Measurements from ENCODE around the gene PITRM1.

Gene PITRM1

GRCh38 chr10:3152566-3152935 is 20.0 kb downstream of the PITRM1 start:
- WGBS (ENCODE audit: insufficient coverage): 98% methylated on average over 9 of the region's 9 CpGs
- no peaks in the 10 kb centered on the region for H3K9me3 ChIP-seq (ENCODE audit: control extremely low read depth in 1 of 5, control insufficient read depth in 4 of 5, insufficient read depth in 2 of 5, low read depth in 1 of 5, low read length in 4 of 5)
- no peak overlapping the region for H3K27ac ChIP-seq (ENCODE audit: insufficient read depth in 1 of 2, low read depth in 1 of 2, low read length in 2 of 2, poor library complexity in 1 of 2, severe bottlenecking in 2 of 2)
- ChIA-PET CTCF (interaction anchor here (0.7 to 1.6 kb wide), 2 partner anchors 12 to 15 kb away, joined by 3 to 5 read pairs; no protein-coding TSS in a partner anchor), POLR2A (no interaction called here)
- no peak for DNase-seq
- H3K4me1 ChIP-seq (ENCODE audit: control extremely low read depth in 1 of 4, control insufficient read depth in 4 of 4, insufficient read depth in 4 of 4, low read length in 3 of 4): no peaks in the 10 kb centered on the region
- H3K27me3 ChIP-seq (replicated peaks in 2 of 5; ENCODE audit: control insufficient read depth in 4 of 5, insufficient read depth in 5 of 5, low read length in 4 of 5): no peaks in the 10 kb centered on the region
- H3K36me3 ChIP-seq (ENCODE audit: control insufficient read depth in 4 of 4, insufficient read depth in 4 of 4, low read length in 3 of 4): peaks cover 21 to 94% (median 72%) of the 10 kb centered on the region in 4 experiments
- H3K4me3 ChIP-seq (ENCODE audit: control insufficient read depth in 1 of 7, extremely low read depth in 1 of 7, insufficient read depth in 4 of 7, low read depth in 2 of 7, low read length in 6 of 7): no peak overlapping the region

GRCh38 chr10:3151889-3152565 is 20.6 kb downstream of the PITRM1 start:
- Histone ChIP-seq H3K4me1 (ENCODE audit: control extremely low read depth in 1 of 4, control insufficient read depth in 4 of 4, insufficient read depth in 4 of 4, low read length in 3 of 4) (no peaks in the 10 kb centered on the region), H3K27ac (ENCODE audit: insufficient read depth in 1 of 2, low read depth in 1 of 2, low read length in 2 of 2, poor library complexity in 1 of 2, severe bottlenecking in 2 of 2) (no peak overlapping the region), H3K9me3 (ENCODE audit: control extremely low read depth in 1 of 5, control insufficient read depth in 4 of 5, insufficient read depth in 2 of 5, low read depth in 1 of 5, low read length in 4 of 5) (no peaks in the 10 kb centered on the region), H3K4me3 (ENCODE audit: control insufficient read depth in 1 of 7, extremely low read depth in 1 of 7, insufficient read depth in 4 of 7, low read depth in 2 of 7, low read length in 6 of 7) (no peak overlapping the region), H3K27me3 (replicated peaks in 2 of 5; ENCODE audit: control insufficient read depth in 4 of 5, insufficient read depth in 5 of 5, low read length in 4 of 5) (no peaks in the 10 kb centered on the region), H3K36me3 (ENCODE audit: control insufficient read depth in 4 of 4, insufficient read depth in 4 of 4, low read length in 3 of 4) (peaks cover 25 to 94% (median 73%) of the 10 kb centered on the region in 4 experiments)
- over 99% methylated on average over 12 of the region's 13 CpGs for WGBS (ENCODE audit: insufficient coverage)
- POLR2A ChIA-PET: no interaction called here
- DNase-seq: no peak
- CTCF ChIA-PET: interaction anchor here (1.6 kb wide), 1 partner anchor 12 kb away, joined by 5 read pairs; no protein-coding TSS in a partner anchor

- DNase-seq: no peak
- Histone ChIP-seq H3K36me3 (ENCODE audit: control insufficient read depth in 4 of 4, insufficient read depth in 4 of 4, low read length in 3 of 4) (peaks cover 30 to 94% (median 78%) of the 10 kb centered on the region in 4 experiments), H3K9me3 (ENCODE audit: control extremely low read depth in 1 of 5, control insufficient read depth in 4 of 5, insufficient read depth in 2 of 5, low read depth in 1 of 5, low read length in 4 of 5) (no peaks in the 10 kb centered on the region), H3K4me3 (ENCODE audit: control insufficient read depth in 1 of 7, extremely low read depth in 1 of 7, insufficient read depth in 4 of 7, low read depth in 2 of 7, low read length in 6 of 7) (no peak overlapping the region), H3K27ac (ENCODE audit: insufficient read depth in 1 of 2, low read depth in 1 of 2, low read length in 2 of 2, poor library complexity in 1 of 2, severe bottlenecking in 2 of 2) (no peak overlapping the region), H3K4me1 (ENCODE audit: control extremely low read depth in 1 of 4, control insufficient read depth in 4 of 4, insufficient read depth in 4 of 4, low read length in 3 of 4) (no peaks in the 10 kb centered on the region), H3K27me3 (replicated peaks in 2 of 5; ENCODE audit: control insufficient read depth in 4 of 5, insufficient read depth in 5 of 5, low read length in 4 of 5) (no peaks in the 10 kb centered on the region)
- POLR2A ChIA-PET: no interaction called here
- CTCF ChIA-PET: no interaction called here
- WGBS (ENCODE audit: insufficient coverage): 93% methylated on average over 13 of the region's 14 CpGs
Observed at GRCh38 chr10:3150961-3151360, 21.6 kb downstream of the PITRM1 start.

- Histone ChIP-seq H3K27ac (ENCODE audit: insufficient read depth in 1 of 2, low read depth in 1 of 2, low read length in 2 of 2, poor library complexity in 1 of 2, severe bottlenecking in 2 of 2) (no peak overlapping the region), H3K4me3 (ENCODE audit: control insufficient read depth in 1 of 7, extremely low read depth in 1 of 7, insufficient read depth in 4 of 7, low read depth in 2 of 7, low read length in 6 of 7) (no peak overlapping the region), H3K4me1 (ENCODE audit: control extremely low read depth in 1 of 4, control insufficient read depth in 4 of 4, insufficient read depth in 4 of 4, low read length in 3 of 4) (no peaks in the 10 kb centered on the region), H3K9me3 (ENCODE audit: control extremely low read depth in 1 of 5, control insufficient read depth in 4 of 5, insufficient read depth in 2 of 5, low read depth in 1 of 5, low read length in 4 of 5) (no peaks in the 10 kb centered on the region), H3K36me3 (ENCODE audit: control insufficient read depth in 4 of 4, insufficient read depth in 4 of 4, low read length in 3 of 4) (peaks cover 31 to 94% (median 78%) of the 10 kb centered on the region in 4 experiments), H3K27me3 (replicated peaks in 2 of 5; ENCODE audit: control insufficient read depth in 4 of 5, insufficient read depth in 5 of 5, low read length in 4 of 5) (no peaks in the 10 kb centered on the region)
- WGBS (ENCODE audit: insufficient coverage): 96% methylated on average over 12 of the region's 13 CpGs
- DNase-seq: no peak
- POLR2A ChIA-PET: no interaction called here
- CTCF ChIA-PET: no interaction called here
Observed at GRCh38 chr10:3150366-3150765, 22.2 kb downstream of the PITRM1 start.

GRCh38 chr10:3149918-3150317 is 22.7 kb downstream of the PITRM1 start:
- Histone ChIP-seq H3K4me3 (ENCODE audit: control insufficient read depth in 1 of 7, extremely low read depth in 1 of 7, insufficient read depth in 4 of 7, low read depth in 2 of 7, low read length in 6 of 7) (no peak overlapping the region), H3K36me3 (ENCODE audit: control insufficient read depth in 4 of 4, insufficient read depth in 4 of 4, low read length in 3 of 4) (peaks cover 30 to 94% (median 78%) of the 10 kb centered on the region in 4 experiments), H3K9me3 (ENCODE audit: control extremely low read depth in 1 of 5, control insufficient read depth in 4 of 5, insufficient read depth in 2 of 5, low read depth in 1 of 5, low read length in 4 of 5) (no peaks in the 10 kb centered on the region), H3K4me1 (ENCODE audit: control extremely low read depth in 1 of 4, control insufficient read depth in 4 of 4, insufficient read depth in 4 of 4, low read length in 3 of 4) (no peaks in the 10 kb centered on the region), H3K27me3 (replicated peaks in 2 of 5; ENCODE audit: control insufficient read depth in 4 of 5, insufficient read depth in 5 of 5, low read length in 4 of 5) (no peaks in the 10 kb centered on the region), H3K27ac (ENCODE audit: insufficient read depth in 1 of 2, low read depth in 1 of 2, low read length in 2 of 2, poor library complexity in 1 of 2, severe bottlenecking in 2 of 2) (no peak overlapping the region)
- WGBS (ENCODE audit: insufficient coverage): 100% methylated on average over 6 of the region's 11 CpGs
- ChIA-PET CTCF (no interaction called here), POLR2A (no interaction called here)
- no peak for DNase-seq

GRCh38 chr10:3148994-3149393 is 23.6 kb downstream of the PITRM1 start:
- H3K27ac ChIP-seq (ENCODE audit: insufficient read depth in 1 of 2, low read depth in 1 of 2, low read length in 2 of 2, poor library complexity in 1 of 2, severe bottlenecking in 2 of 2): no peak overlapping the region
- 97% methylated on average over 6 of the region's 9 CpGs for WGBS (ENCODE audit: insufficient coverage)
- H3K27me3 ChIP-seq (replicated peaks in 2 of 5; ENCODE audit: control insufficient read depth in 4 of 5, insufficient read depth in 5 of 5, low read length in 4 of 5): no peaks in the 10 kb centered on the region
- no peak overlapping the region for H3K4me3 ChIP-seq (ENCODE audit: control insufficient read depth in 1 of 7, extremely low read depth in 1 of 7, insufficient read depth in 4 of 7, low read depth in 2 of 7, low read length in 6 of 7)
- ChIA-PET POLR2A (no interaction called here), CTCF (no interaction called here)
- peaks cover 34 to 93% (median 76%) of the 10 kb centered on the region in 4 experiments for H3K36me3 ChIP-seq (ENCODE audit: control insufficient read depth in 4 of 4, insufficient read depth in 4 of 4, low read length in 3 of 4)
- no peaks in the 10 kb centered on the region for H3K4me1 ChIP-seq (ENCODE audit: control extremely low read depth in 1 of 4, control insufficient read depth in 4 of 4, insufficient read depth in 4 of 4, low read length in 3 of 4)
- no peaks in the 10 kb centered on the region for H3K9me3 ChIP-seq (ENCODE audit: control extremely low read depth in 1 of 5, control insufficient read depth in 4 of 5, insufficient read depth in 2 of 5, low read depth in 1 of 5, low read length in 4 of 5)
- no peak for DNase-seq

- H3K36me3 ChIP-seq (ENCODE audit: control insufficient read depth in 4 of 4, insufficient read depth in 4 of 4, low read length in 3 of 4): peaks cover 37 to 94% (median 78%) of the 10 kb centered on the region in 4 experiments
- over 99% methylated on average over 17 of the region's 17 CpGs for WGBS (ENCODE audit: insufficient coverage)
- POLR2A ChIA-PET: no interaction called here
Observed at GRCh38 chr10:3148041-3148440, 24.5 kb downstream of the PITRM1 start.

More at GRCh38 chr10:3148041-3148440, 24.5 kb downstream of the PITRM1 start:
- CTCF ChIA-PET: interaction anchor here (1.8 kb wide), 1 partner anchor 18 kb away, joined by 5 read pairs; no protein-coding TSS in a partner anchor
- Histone ChIP-seq H3K4me1 (ENCODE audit: control extremely low read depth in 1 of 4, control insufficient read depth in 4 of 4, insufficient read depth in 4 of 4, low read length in 3 of 4) (no peaks in the 10 kb centered on the region), H3K4me3 (ENCODE audit: control insufficient read depth in 1 of 7, extremely low read depth in 1 of 7, insufficient read depth in 4 of 7, low read depth in 2 of 7, low read length in 6 of 7) (no peak overlapping the region), H3K27ac (ENCODE audit: insufficient read depth in 1 of 2, low read depth in 1 of 2, low read length in 2 of 2, poor library complexity in 1 of 2, severe bottlenecking in 2 of 2) (no peak overlapping the region), H3K9me3 (ENCODE audit: control extremely low read depth in 1 of 5, control insufficient read depth in 4 of 5, insufficient read depth in 2 of 5, low read depth in 1 of 5, low read length in 4 of 5) (no peaks in the 10 kb centered on the region), H3K27me3 (replicated peaks in 2 of 5; ENCODE audit: control insufficient read depth in 4 of 5, insufficient read depth in 5 of 5, low read length in 4 of 5) (no peaks in the 10 kb centered on the region)
- DNase-seq: no peak

Measured in common myeloid progenitor, CD34-positive (primary cell).